ENCODE measurements around the gene PARVA.

PARVA gene

DNA sequence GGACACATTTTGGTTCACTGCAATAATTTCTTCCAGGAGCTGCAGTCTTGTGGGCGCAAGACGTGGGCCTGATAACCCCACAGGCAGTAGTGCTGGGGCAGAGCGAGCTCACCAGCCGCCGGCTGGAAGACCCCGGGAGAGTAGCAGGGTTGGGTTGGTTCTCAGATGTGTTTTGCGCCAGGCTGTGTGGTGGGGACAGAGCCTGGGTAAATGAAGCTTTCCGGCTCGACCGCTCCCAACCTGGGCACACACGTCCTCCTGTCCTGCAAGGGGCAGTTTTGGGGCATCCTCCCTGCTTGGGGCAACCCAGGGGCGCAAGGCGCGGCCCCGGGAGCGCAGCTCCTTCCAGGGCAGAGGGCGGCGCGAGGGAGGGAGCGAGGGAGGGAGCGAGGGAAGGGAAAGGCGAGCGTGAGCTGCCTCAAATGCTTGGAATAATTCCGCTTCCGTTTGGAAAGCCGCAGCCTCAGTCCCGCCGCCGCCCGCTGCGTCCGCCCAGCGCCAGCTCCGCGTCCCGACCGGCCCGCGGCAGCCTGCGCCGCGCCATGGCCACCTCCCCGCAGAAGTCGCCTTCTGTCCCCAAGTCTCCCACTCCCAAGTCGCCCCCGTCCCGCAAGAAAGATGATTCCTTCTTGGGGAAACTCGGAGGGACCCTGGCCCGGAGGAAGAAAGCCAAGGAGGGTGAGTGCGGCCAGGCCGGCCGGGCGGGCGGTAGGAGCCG, at the start of gene PARVA:
Gene PARVA (plus strand): TSS at position 466 of the 718 bp plus-strand sequence. CDS start 77 bp downstream, at position 543.
- H3K27ac ChIP-seq = peak within 1 kb of the TSS; percentile 75
- TF ChIP-seq, protein P1, sequence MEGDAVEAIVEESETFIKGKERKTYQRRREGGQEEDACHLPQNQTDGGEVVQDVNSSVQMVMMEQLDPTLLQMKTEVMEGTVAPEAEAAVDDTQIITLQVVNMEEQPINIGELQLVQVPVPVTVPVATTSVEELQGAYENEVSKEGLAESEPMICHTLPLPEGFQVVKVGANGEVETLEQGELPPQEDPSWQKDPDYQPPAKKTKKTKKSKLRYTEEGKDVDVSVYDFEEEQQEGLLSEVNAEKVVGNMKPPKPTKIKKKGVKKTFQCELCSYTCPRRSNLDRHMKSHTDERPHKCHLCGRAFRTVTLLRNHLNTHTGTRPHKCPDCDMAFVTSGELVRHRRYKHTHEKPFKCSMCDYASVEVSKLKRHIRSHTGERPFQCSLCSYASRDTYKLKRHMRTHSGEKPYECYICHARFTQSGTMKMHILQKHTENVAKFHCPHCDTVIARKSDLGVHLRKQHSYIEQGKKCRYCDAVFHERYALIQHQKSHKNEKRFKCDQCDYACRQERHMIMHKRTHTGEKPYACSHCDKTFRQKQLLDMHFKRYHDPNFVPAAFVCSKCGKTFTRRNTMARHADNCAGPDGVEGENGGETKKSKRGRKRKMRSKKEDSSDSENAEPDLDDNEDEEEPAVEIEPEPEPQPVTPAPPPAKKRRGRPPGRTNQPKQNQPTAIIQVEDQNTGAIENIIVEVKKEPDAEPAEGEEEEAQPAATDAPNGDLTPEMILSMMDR (IDR thresholded peaks at IDR 0.05) = no peak
- TF ChIP-seq ZFX (IDR thresholded peaks at IDR 0.05; ENCODE audit: borderline replicate concordance) = no peak

GRCh38 chr11:12329169-12329568, 48.2 kb upstream of the PARVA start:
- TF ChIP-seq, protein P1 (IDR thresholded peaks at IDR 0.05) = no peak
- TF ChIP-seq ZFX (IDR thresholded peaks at IDR 0.05; ENCODE audit: borderline replicate concordance) = no peak
- H3K27ac ChIP-seq = no peak overlapping the region

DNA sequence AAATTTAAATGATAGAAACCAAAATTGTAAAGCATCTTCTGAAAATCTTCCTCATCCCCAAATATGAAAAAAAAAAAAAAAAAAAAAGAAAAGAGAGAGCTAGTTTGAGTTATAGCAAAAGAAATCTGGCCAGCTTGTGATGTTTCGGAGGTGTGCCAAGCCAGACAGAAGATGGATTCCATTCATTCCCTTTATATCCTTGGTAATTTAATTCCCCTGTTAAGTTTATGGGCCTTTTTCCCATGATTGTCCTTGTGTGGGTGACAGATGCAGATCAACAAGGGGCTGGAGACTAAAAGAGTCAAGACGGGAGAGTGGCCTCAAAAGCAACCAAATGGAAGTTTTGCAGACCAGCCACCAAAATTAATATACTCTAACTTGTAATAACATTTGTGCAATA, 47.6 kb upstream of the PARVA start:
- no peak for TF ChIP-seq ZFX (IDR thresholded peaks at IDR 0.05; ENCODE audit: borderline replicate concordance)
- TF ChIP-seq, protein P1 (IDR thresholded peaks at IDR 0.05) = no peak
- no peak overlapping the region for H3K27ac ChIP-seq

- no peak overlapping the region for H3K27ac ChIP-seq
- TF ChIP-seq ZFX (IDR thresholded peaks at IDR 0.05; ENCODE audit: borderline replicate concordance) = no peak
- TF ChIP-seq, protein P1 (IDR thresholded peaks at IDR 0.05) = no peak
These were observed 46.7 kb upstream of the PARVA start for GRCh38 chr11:12330485-12331231.

- TF ChIP-seq ZFX (IDR thresholded peaks at IDR 0.05; ENCODE audit: borderline replicate concordance) = no peak
- TF ChIP-seq, protein P1 (IDR thresholded peaks at IDR 0.05) = peak; percentile 82
- no peak overlapping the region for H3K27ac ChIP-seq
These were observed 46.0 kb upstream of the PARVA start for GRCh38 chr11:12331239-12331874.

DNA sequence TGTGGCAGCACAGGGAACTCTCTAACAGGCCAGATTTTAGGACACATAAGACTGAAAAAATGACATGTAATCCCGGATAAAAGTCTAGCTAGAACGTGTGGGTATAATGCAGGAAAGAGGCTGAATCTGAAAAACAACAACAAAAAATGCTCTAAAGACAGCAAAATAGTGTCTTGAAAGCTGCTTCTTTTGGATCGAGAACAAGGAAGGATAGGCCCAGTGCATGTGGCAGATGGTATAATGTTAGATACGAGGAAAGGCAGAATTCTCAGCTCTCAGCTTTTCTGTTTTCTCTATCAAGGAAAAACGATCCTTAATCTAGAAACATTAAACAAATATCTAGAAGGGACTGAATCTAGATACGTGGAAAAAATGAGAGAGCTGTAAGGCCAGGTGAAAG, 33.8 kb upstream of the PARVA start:
- H3K27ac ChIP-seq = no peak overlapping the region
- no peak for TF ChIP-seq ZFX (IDR thresholded peaks at IDR 0.05; ENCODE audit: borderline replicate concordance)
- TF ChIP-seq, protein P1 (IDR thresholded peaks at IDR 0.05) = no peak
